Kidney (tissue), 14 donors: ENCODE data around the gene ATG4D. TPM values are rescaled to one million over a fixed set of nuclear protein-coding genes. Genes with fewer than 3 reads are reported as not detected.

Source experiments
- DNase-seq, 5 donors: peaks; one replicate each; pipeline ENCODE4 v3.0.0-alpha.2; 2013 to 2020
- FAIRE-seq: peaks from 2 replicates; lab custom pipeline; 2012; peaks lifted over from hg19 to GRCh38; lab: Jason Lieb, UNC
- H3K27ac ChIP-seq, 2 donors: one replicate each; pipeline ENCODE4 v1.7.0; 2013; ENCODE audit warnings: low read depth in 2 of 2, low read length in 2 of 2, inconsistent platforms in 1 of 2
- H3K27me3 ChIP-seq: one replicate; pipeline ENCODE4 v1.7.1; 2013; ENCODE audit warnings: low read length, inconsistent platforms; ENCODE audit not compliant: control insufficient read depth, insufficient read depth
- H3K36me3 ChIP-seq, 3 donors: one replicate each; pipeline versions ENCODE4 v1.7.0 to v1.7.1; 2013; ENCODE audit warnings: low read length in 3 of 3, control low read depth in 1 of 3, inconsistent platforms in 1 of 3; ENCODE audit not compliant: insufficient read depth in 3 of 3, control insufficient read depth in 2 of 3
- H3K4me1 ChIP-seq, 3 donors: one replicate each; pipeline versions ENCODE4 v1.7.0 to v1.7.1; 2013; ENCODE audit warnings: low read length in 3 of 3, inconsistent platforms in 1 of 3, low read depth in 1 of 3; ENCODE audit not compliant: control insufficient read depth in 2 of 3, insufficient read depth in 2 of 3
- H3K4me3 ChIP-seq, 3 donors: one replicate each; pipeline versions ENCODE4 v1.7.0 to v1.8.1; 2013; ENCODE audit warnings: low read length in 3 of 3, control low read depth in 1 of 3, inconsistent platforms in 1 of 3
- H3K9ac ChIP-seq, 3 donors: one replicate each; pipeline versions ENCODE4 v1.7.0 to v1.7.1; 2013; ENCODE audit warnings: low read length in 3 of 3, control low read depth in 1 of 3, inconsistent platforms in 1 of 3
- H3K9me3 ChIP-seq, 3 donors: one replicate each; pipeline versions ENCODE4 v1.7.0 to v1.7.1; 2013; ENCODE audit warnings: low read length in 3 of 3, control low read depth in 1 of 3, inconsistent platforms in 1 of 3; ENCODE audit not compliant: control insufficient read depth in 2 of 3, insufficient read depth in 1 of 3
- CTCF ChIP-seq: IDR thresholded peaks from 3 replicates; pipeline ENCODE4 v1.5.1; 2012; ENCODE audit warnings: mild to moderate bottlenecking, moderate library complexity, borderline replicate concordance; ENCODE audit not compliant: insufficient read depth; ENCODE audit errors: extremely low read depth
- intact Hi-C: fragments of 100-400 bp; cut with DNase I; formaldehyde crosslinking; loops from one replicate; pipeline ENCODE4 v1.11.1; 2022
- polyA plus RNA-seq: library from polyadenylated mRNA; stranded (reverse); fragments of 350-450 nt; fragmentation: Illumina TruSeq; extraction: RNeasy Lipid Tissue Mini Kit (QIAGEN cat#74804); gene quantifications from one replicate; pipeline ENCODE4 v1.2.3, GENCODE V29; 2014; ENCODE audit warnings: low read depth, low replicate concordance; ENCODE audit not compliant: insufficient read depth
- total RNA-seq: library from RNA; stranded (reverse); fragmentation: NEBNext Ultra II Directional; extraction: Animal tissue kit (Norgen Biotek cat#: 25700); gene quantifications from one replicate; pipeline ENCODE4 v1.2.1, GENCODE V29; 2021
- donor health status: control.
- donor health status: control.
- donor health status: control.
- donor health status: control.
- donor health status: control.
- donor health status: DM: yes; HTN: yes; CAD: no.
- donor health status: Normal renal cell carcinoma (clear cell type).

The ATG4D gene
- total and polyA plus RNA-seq, 2 donors from 2014 or later, result 32.7 to 91.7 TPM

DNA sequence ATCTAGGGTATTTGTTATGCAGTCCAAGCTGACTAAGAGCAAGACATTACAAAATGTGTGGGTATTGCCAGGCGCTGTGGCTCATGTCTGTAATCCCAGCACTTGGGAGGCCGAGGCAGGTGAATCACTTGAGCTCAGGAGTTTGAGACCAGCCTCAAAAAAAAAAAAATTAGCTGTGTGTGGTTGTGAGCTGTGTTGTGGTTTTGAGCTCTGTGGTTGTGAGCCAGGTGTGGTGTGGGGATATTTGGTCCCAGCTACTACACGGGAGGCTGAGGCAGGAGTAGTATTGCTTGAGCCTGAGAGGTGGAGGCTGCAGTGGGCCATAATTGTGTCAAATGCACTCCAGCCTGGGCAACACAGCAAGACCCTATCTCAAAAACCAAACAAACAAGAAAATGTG lies 35.0 kb upstream of the ATG4D start:
- H3K4me3 ChIP-seq, result no peak overlapping the region
- H3K4me1 ChIP-seq, result peaks cover 0 to 3% (median 0%) of the 10 kb centered on the region in 3 donors
- no peak overlapping the region for H3K9ac ChIP-seq
- DNase-seq, result no peak
- H3K9me3 ChIP-seq, result no peaks in the 10 kb centered on the region
- intact Hi-C loops, result no loop called here
- no peak overlapping the region for H3K27ac ChIP-seq
- no peak for TF ChIP-seq CTCF
- peaks cover 5% of the 10 kb centered on the region for H3K27me3 ChIP-seq
- no peaks in the 10 kb centered on the region for H3K36me3 ChIP-seq
- FAIRE-seq, result no peak

DNA sequence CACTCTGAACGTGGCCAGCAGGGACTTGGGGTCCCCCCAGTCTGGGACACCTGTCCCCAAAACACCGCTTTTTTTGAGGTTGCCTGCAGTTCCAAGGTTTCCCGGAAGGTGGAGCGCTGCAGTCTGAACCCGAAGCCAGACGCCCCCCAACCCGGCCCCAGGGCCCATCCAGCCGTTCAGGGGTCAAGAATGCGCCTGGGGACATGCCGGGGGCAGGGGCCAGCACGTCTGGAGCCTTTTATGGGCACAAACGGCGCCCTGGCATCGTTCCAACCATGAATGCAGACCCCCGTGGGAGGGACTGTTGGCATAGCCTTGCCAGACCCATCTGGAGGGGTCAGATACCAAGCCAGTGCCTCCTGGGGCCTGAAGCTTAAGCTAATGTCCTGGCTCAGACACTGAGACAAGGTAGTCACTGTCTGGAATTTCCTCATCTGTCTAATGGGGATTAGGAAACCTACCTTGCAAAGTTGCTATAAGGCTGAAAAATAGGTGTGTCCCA lies 33.4 kb upstream of the ATG4D start:
- Histone ChIP-seq H3K9ac (no peak overlapping the region), H3K4me3 (no peak overlapping the region), H3K27me3 (peaks cover 11% of the 10 kb centered on the region), H3K9me3 (no peaks in the 10 kb centered on the region), H3K36me3 (no peaks in the 10 kb centered on the region), H3K27ac (no peak overlapping the region), H3K4me1 (peaks cover 0 to 5% (median 0%) of the 10 kb centered on the region in 3 donors)
- TF ChIP-seq CTCF, result peak; percentile 33
- DNase-seq (peak in 3 of 5 donors; percentile 57 to 70 (median 63)), FAIRE-seq (no peak)
- intact Hi-C loops, result no loop called here

DNA sequence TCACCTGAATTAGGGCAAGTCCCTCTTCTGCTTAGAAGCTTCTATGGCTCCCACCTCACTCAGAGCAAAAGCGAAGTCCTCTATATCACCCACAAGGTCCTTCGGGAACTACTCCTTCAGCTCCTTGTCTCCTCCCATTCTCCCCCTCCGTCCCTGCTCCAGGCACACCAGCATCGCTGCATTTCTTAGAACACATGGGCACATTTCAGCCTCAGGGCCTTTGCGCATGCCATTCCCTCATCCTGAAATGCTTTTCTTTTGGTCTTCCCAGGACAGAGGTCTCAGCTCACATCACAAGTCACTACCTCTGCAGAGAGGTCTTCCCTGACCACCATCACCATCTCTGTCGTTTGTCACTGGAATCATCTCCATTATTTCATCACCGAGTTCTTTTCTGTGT lies 30.5 kb upstream of the ATG4D start:
- no peak overlapping the region for H3K9ac ChIP-seq
- no peaks in the 10 kb centered on the region for H3K9me3 ChIP-seq
- H3K27me3 ChIP-seq, result peaks cover 28% of the 10 kb centered on the region
- DNase-seq (no peak), FAIRE-seq (no peak)
- no peaks in the 10 kb centered on the region for H3K36me3 ChIP-seq
- H3K4me3 ChIP-seq, result no peak overlapping the region
- intact Hi-C loops, result no loop called here
- no peak for TF ChIP-seq CTCF
- H3K4me1 ChIP-seq, result peaks cover 0 to 6% (median 1%) of the 10 kb centered on the region in 3 donors
- no peak overlapping the region for H3K27ac ChIP-seq
